B cell (primary cell): ENCODE measurements around the gene UNC13A.

ENCODE experiments used
- EZH2 ChIP-seq: IDR thresholded peaks from 2 replicates; pipeline ENCODE4 v1.6.1; 2012; ENCODE audit warnings: borderline replicate concordance, low read depth, mild to moderate bottlenecking, moderate library complexity, low read length; ENCODE audit not compliant: insufficient read depth, poor library complexity, severe bottlenecking
- TF ChIP-seq, protein P1 (sequence below): fragments of 200-600 bp; IDR thresholded peaks from one replicate; pipeline ENCODE4 v1.8.0; 2022; ENCODE audit warnings: antibody characterized with exemption, mild to moderate bottlenecking

DNA sequence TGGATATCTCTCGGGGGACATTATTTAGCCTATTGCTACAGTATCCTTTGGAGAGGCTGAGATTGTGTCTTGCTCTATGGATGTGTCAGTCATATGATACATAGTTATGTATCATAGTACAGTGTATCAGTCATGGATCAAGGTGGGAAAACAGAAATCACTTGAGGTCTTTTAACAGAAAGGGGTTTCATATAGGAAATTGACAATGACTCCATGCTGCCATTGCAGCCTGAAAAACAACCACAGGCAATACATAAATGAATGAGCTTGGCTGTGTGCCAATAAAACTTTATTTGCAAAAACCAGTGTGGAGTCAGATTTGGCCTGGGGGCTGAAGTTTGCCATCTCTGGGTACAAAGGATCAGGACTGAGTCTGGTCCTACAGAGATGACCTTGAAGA, 97.3 kb downstream of the UNC13A start:
- TF ChIP-seq, protein P1, sequence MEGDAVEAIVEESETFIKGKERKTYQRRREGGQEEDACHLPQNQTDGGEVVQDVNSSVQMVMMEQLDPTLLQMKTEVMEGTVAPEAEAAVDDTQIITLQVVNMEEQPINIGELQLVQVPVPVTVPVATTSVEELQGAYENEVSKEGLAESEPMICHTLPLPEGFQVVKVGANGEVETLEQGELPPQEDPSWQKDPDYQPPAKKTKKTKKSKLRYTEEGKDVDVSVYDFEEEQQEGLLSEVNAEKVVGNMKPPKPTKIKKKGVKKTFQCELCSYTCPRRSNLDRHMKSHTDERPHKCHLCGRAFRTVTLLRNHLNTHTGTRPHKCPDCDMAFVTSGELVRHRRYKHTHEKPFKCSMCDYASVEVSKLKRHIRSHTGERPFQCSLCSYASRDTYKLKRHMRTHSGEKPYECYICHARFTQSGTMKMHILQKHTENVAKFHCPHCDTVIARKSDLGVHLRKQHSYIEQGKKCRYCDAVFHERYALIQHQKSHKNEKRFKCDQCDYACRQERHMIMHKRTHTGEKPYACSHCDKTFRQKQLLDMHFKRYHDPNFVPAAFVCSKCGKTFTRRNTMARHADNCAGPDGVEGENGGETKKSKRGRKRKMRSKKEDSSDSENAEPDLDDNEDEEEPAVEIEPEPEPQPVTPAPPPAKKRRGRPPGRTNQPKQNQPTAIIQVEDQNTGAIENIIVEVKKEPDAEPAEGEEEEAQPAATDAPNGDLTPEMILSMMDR, result no peak
- TF ChIP-seq EZH2, result no peak
